Measurements from ENCODE around the gene MME.

DNA sequence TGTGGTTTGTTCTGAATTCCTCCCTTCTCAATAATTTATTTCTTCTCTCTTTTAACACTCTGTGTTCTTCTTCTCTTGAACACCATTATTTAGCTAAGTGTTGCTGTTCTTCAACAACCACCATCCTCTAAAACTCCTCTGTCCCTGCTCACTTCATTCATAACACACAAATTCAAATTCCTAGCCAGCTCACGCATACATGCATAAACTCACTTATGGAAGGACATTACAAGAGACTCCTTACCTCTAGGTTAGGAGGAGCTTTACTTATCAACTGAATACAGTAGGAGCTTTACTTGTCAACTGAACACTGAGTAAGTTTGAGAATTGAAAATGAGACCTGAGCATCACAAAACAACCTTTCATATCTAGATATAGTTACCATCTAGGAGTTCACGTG is 23.6 kb downstream of the MME start:
- TF ChIP-seq CTCF (IDR thresholded peaks at IDR 0.05) = no peak
- no peak for TF ChIP-seq POLR2A (IDR thresholded peaks at IDR 0.05)
- TF ChIP-seq EP300 (IDR thresholded peaks at IDR 0.05) = no peak
- TF ChIP-seq POLR2AphosphoS5 (IDR thresholded peaks at IDR 0.05) = no peak
